T-helper 1 cell treated with Interleukin-12 subunit alpha and Interleukin-12 subunit beta and Interleukin-4 antibody, amounts not matched to agents 30 μg/mL and 1 μg/mL, for 36 hours (primary cell): ENCODE measurements around the gene CCSAP.

Source experiments
- H3K27ac Mint-ChIP-seq: one replicate; pipeline ENCODE4 v1.8.0; 2021; ENCODE audit warnings: mild to moderate bottlenecking, mixed read lengths
- H3K27me3 Mint-ChIP-seq: one replicate; pipeline ENCODE4 v1.8.0; 2021; ENCODE audit warnings: low read depth, mixed read lengths
- H3K36me3 Mint-ChIP-seq: one replicate; pipeline ENCODE4 v1.8.0; 2021; ENCODE audit warnings: low read depth, mixed read lengths
- H3K4me1 Mint-ChIP-seq: one replicate; pipeline ENCODE4 v1.8.0; 2021; ENCODE audit warnings: low read depth, mixed read lengths
- H3K4me3 Mint-ChIP-seq: one replicate; pipeline ENCODE4 v1.8.0; 2021; ENCODE audit warnings: mild to moderate bottlenecking, moderate library complexity, mixed read lengths
- H3K9me3 Mint-ChIP-seq: one replicate; pipeline ENCODE4 v1.8.0; 2021; ENCODE audit warnings: mixed read lengths

The CCSAP gene

DNA sequence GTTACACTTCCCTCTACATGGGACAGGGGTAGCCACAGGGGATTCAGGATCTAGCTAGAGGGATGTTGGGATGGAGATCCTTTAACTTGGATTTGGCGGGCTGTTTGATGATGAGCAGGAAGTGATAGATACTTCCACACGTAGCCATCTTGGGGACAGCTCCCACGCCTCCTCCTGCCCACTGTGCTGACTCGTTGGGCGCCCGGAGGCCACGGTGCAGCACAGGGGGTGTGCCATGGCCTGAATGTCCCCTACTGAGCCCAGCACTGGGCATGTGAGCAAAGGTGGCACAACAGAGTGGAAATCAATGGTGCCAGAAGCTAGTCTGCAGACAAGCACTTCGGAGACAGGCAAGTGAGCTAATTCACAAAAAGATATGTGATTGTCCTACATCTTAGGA lies 31.6 kb upstream of the CCSAP start:
- peaks cover 33% of the 10 kb centered on the region for H3K27me3 Mint-ChIP-seq
- H3K27ac Mint-ChIP-seq, result no peak overlapping the region
- H3K9me3 Mint-ChIP-seq, result no peaks in the 10 kb centered on the region
- H3K36me3 Mint-ChIP-seq, result no peaks in the 10 kb centered on the region
- H3K4me3 Mint-ChIP-seq, result no peak overlapping the region
- no peaks in the 10 kb centered on the region for H3K4me1 Mint-ChIP-seq

DNA sequence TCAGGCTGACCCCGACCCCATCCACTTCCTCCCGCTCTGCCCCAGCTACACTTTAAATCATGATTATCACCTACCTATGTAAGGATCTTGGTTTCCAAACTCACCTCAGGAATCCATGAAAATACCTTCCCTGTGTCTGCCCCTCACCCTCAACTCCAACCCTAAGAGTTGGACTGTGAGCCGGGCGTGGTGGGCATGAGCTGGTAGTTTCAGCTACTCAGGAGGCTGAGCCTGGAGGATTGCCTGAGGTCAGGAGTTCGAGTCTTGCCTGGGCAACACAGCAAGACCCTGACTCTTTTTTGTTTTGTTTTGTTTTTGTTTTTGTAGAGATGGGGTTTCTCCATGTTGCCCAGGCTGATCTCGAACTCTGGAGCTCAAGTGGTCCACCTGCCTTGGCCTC lies 30.5 kb upstream of the CCSAP start:
- Mint-ChIP-seq H3K9me3 (no peaks in the 10 kb centered on the region), H3K4me1 (no peaks in the 10 kb centered on the region), H3K36me3 (no peaks in the 10 kb centered on the region), H3K4me3 (no peak overlapping the region), H3K27me3 (peaks cover 28% of the 10 kb centered on the region), H3K27ac (no peak overlapping the region)

DNA sequence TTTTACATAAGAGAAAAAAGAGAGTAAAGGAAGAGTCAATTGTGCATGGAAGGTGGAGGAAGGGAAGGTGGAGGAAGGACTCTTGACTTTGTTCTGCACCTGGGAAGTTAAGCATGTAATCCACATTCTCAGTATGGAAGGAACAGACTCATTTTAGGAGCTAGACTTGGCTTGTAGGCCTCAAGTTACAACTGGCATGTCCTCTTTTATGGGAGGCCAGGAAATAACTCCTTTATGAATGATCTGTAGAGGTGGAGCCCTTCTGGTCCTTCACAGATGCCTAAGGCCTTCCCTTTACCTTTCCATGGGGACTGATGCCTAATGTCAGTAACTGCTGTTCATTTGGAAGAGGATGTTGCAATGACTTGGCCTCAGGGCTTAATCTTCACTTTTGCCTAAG lies 29.4 kb upstream of the CCSAP start:
- H3K36me3 Mint-ChIP-seq, result no peaks in the 10 kb centered on the region
- H3K9me3 Mint-ChIP-seq, result no peaks in the 10 kb centered on the region
- H3K4me3 Mint-ChIP-seq, result no peak overlapping the region
- H3K27me3 Mint-ChIP-seq, result peaks cover 32% of the 10 kb centered on the region
- H3K4me1 Mint-ChIP-seq, result no peaks in the 10 kb centered on the region
- no peak overlapping the region for H3K27ac Mint-ChIP-seq

DNA sequence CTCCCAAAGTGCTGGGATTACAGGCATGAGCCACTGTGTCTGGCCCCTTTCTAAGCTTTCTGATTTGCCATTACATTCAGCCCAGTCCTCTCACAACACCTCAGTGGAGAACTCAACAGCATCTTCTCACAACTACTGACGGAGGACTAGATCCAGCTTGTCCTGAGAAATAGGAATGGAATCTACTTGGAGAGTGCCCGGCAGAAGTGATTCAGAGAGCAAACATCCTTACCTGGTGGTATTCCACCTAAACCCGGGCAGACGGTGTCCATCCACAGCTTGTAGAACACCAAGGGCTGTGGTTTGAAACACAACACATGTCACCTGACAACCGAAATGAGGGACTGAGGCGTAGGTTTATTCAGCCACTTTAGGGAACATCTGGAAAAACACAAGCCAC lies 28.8 kb upstream of the CCSAP start:
- H3K9me3 Mint-ChIP-seq, result no peaks in the 10 kb centered on the region
- no peak overlapping the region for H3K27ac Mint-ChIP-seq
- H3K36me3 Mint-ChIP-seq, result no peaks in the 10 kb centered on the region
- no peak overlapping the region for H3K4me3 Mint-ChIP-seq
- H3K27me3 Mint-ChIP-seq, result peaks cover 32% of the 10 kb centered on the region
- no peaks in the 10 kb centered on the region for H3K4me1 Mint-ChIP-seq

DNA sequence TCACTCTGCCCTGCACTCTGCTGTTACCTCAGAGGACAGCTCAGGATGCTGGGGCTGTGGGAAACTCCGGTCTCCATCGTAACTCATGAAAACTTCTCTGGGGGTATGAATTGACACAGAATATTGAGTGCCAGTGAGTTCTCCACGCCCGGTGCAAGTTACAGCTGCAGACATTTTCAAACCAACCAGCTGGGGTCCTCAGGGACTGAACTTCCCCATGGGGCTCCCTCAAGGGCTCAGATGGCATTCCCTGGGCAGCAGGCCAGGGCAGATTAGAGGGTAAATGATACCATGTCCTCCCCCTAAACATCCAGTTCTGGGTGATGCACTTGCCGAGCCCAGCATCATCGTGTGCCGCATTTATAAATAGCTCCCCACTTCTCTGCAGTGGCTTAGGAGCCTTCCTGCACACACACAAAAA lies 27.8 kb upstream of the CCSAP start:
- no peaks in the 10 kb centered on the region for H3K36me3 Mint-ChIP-seq

DNA sequence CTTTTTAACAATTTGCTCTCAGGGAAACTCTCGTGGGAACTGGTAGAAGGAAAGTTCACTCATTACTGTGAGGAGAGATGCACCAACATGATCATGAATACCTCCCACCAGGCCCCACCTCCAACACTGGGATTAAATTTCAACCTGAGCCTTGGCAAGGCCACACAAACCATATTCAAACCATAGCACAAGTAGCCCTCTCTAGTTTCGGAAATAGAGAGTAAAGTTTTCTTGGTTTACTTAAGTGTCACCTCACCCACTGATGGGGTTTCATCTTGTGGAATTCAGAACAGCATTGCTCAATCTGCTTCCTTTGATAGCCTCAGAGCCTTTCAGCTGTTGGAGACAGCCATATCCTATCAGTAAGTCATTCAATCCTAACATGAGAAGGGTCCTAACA lies 25.5 kb upstream of the CCSAP start:
- no peaks in the 10 kb centered on the region for H3K9me3 Mint-ChIP-seq

More for the DNA sequence above, 27.8 kb upstream of the CCSAP start:
- Mint-ChIP-seq H3K4me3 (no peak overlapping the region), H3K4me1 (no peaks in the 10 kb centered on the region), H3K27ac (no peak overlapping the region), H3K27me3 (peaks cover 31% of the 10 kb centered on the region), H3K9me3 (no peaks in the 10 kb centered on the region)

DNA sequence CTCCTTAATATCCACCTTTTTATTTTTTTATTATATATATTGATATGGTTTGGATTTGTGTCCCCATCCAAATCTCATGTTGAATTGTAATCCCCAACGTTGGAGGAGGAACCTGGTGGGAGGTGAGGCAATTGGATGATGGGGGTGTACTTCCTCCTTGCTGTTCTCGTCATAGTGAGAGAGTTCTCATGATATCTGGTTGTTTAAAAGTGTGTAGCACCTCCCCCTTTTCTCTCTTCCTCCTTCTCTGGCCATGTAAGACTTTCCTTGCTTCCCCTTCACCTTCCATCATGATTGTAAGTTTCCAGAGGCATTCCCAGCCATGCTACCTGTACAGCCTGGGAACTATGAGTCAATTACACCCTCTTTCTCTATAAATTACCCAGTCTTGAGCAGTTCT lies 22.7 kb upstream of the CCSAP start:
- Mint-ChIP-seq H3K36me3 (no peaks in the 10 kb centered on the region), H3K4me3 (no peak overlapping the region), H3K27ac (no peak overlapping the region), H3K9me3 (no peaks in the 10 kb centered on the region), H3K27me3 (peaks cover 36% of the 10 kb centered on the region), H3K4me1 (no peaks in the 10 kb centered on the region)

More for the DNA sequence above, 25.5 kb upstream of the CCSAP start:
- Mint-ChIP-seq H3K4me3 (no peak overlapping the region), H3K27ac (no peak overlapping the region), H3K36me3 (no peaks in the 10 kb centered on the region), H3K4me1 (no peaks in the 10 kb centered on the region), H3K27me3 (peaks cover 45% of the 10 kb centered on the region)

DNA sequence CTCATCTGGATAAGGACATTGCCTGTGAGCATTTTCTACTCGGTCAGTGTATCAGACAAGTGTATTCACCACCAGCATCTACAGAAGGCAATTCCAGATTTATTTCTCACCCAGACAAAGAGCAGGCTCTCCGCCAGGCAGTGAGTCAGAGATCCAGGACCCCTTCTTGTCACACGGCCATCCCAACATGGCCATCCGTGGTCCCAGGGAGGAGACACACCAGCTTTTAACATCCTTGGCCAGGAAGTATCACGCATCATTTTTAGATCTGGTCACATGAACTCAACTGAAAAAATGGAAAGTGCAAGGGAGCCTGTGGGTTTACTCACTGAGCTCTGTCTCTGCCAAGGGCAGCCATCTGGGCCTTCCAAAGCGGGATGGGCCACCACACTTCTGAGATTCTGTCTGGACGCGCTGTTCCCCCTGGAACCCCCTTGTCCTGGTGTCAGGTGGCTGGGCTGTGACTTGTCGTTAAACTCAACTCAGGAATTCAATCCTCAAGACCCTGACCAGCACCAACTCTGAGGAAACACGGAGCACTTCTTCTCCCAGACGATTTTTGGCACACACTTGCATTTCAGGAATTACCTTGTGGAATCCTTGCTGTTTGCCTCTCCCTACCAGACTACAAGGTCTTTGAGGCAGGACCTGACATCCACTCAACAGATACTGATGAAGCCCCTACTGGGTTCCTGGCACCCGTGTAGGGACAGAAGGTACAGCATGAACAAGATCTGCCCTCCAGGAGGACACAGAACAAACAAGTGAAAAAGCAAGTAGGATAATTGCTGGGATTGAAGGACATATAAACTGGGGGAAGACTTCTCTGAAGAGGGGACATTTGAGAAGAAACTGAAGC lies 21.6 kb upstream of the CCSAP start:
- Mint-ChIP-seq H3K4me3 (no peak overlapping the region), H3K27me3 (peaks cover 40% of the 10 kb centered on the region), H3K9me3 (no peaks in the 10 kb centered on the region), H3K27ac (no peak overlapping the region), H3K4me1 (no peaks in the 10 kb centered on the region), H3K36me3 (no peaks in the 10 kb centered on the region)

DNA sequence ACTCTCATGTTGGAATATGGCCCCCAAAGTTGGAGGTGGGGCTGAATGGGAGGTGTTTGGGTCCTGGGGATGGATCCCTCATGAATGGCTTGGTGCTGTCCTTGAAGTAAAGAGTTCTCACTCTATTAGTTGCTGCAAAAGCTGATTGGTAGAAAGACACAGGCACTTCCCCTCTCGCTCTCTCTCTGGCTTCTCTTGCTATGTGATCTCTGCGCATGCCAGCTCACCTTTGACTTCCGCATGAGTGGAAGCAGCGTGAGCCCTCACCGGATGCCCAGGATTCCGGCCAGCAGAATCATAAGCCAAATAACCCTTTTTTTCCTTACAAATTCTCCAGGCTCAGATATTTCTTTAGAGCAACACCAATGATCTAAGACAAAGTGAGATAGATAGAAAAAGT lies 20.9 kb upstream of the CCSAP start:
- Mint-ChIP-seq H3K27ac (no peak overlapping the region), H3K36me3 (no peaks in the 10 kb centered on the region), H3K4me3 (no peak overlapping the region), H3K4me1 (no peaks in the 10 kb centered on the region), H3K27me3 (peaks cover 47% of the 10 kb centered on the region), H3K9me3 (no peaks in the 10 kb centered on the region)

DNA sequence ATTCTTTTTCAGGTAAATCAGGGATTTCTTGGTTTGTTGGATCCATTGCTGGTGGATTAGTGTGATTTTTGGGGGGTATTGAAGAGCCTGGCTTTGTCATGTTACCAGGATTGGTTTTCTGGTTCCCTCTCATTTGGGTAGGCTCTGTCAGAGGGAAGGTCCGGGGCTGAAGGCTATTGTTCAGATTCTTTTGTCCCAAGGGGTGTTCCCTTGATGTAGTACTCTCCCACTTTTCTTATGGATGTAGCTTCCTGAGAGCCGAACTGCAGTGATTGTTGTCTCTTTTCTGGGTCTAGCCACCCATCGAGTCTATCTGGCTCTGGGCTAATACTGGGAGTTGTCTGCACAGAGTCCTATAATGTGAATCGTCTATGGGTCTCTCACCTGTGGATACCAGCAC lies 17.6 kb upstream of the CCSAP start:
- Mint-ChIP-seq H3K4me1 (no peaks in the 10 kb centered on the region), H3K36me3 (no peaks in the 10 kb centered on the region), H3K4me3 (no peak overlapping the region), H3K27ac (no peak overlapping the region), H3K27me3 (peaks cover 72% of the 10 kb centered on the region), H3K9me3 (no peaks in the 10 kb centered on the region)

DNA sequence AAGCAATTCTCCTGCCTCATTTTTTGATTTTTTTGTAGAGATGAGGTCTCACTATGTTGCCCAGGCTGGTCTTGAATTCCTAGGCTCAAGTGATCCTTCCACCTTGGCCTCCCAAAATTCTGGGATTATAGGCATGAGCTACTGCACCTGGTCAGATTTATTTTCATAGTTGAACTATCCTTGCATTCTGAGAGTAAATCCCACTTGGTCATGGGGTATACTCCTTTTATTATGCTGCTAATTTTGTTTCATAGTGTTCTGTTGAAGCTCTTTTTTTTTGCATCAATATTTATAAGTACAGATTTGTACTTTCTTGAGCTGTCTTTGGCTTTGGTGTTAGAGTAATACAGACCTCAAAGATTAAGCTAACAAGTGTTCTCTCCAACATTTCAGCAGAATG lies 12.8 kb upstream of the CCSAP start:
- H3K27me3 Mint-ChIP-seq, result peaks cover 82% of the 10 kb centered on the region

DNA sequence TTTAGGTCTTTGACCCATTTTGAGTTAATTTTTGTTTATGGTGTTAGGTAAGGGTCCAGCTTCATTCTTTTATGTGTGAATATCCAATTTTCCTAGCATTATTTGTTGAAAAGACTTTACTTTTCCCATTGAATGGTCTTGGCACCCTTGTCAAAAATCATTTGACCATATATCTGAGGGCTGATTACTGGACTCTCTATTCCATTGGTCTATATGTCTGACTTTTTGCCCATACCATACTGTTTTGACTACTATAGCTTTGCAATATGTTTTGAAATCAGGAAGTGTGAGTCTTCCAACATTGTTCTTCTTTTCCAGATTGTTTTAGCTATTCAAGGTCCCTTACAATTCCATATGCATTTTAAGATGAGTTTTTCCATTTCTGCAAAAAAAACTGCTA lies 11.4 kb upstream of the CCSAP start:
- Mint-ChIP-seq H3K36me3 (no peaks in the 10 kb centered on the region), H3K9me3 (peaks cover 4% of the 10 kb centered on the region), H3K4me3 (no peak overlapping the region), H3K4me1 (no peaks in the 10 kb centered on the region), H3K27ac (no peak overlapping the region), H3K27me3 (peaks cover 76% of the 10 kb centered on the region)

More for the DNA sequence above, 12.8 kb upstream of the CCSAP start:
- H3K4me1 Mint-ChIP-seq, result no peaks in the 10 kb centered on the region
- H3K4me3 Mint-ChIP-seq, result no peak overlapping the region
- H3K9me3 Mint-ChIP-seq, result peaks cover 4% of the 10 kb centered on the region
- no peak overlapping the region for H3K27ac Mint-ChIP-seq
- no peaks in the 10 kb centered on the region for H3K36me3 Mint-ChIP-seq

DNA sequence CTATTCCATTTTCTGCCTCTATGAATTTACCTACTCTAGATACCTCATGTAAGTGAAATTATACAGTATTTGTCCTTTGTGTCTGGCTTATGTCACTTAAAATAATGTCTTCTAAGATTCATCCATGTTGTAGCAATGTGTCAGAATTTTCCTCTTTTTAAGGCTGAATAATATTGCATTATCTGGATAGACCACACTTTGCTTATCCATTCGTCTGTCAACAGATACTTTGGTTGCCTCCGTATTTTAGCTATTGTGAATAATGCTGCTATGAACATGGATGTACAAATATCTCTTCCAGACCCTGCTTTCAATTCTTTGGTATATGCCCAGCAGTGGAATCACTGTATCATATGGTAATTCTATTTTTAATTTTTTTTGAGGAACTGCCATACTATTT lies 10.1 kb upstream of the CCSAP start:
- Mint-ChIP-seq H3K27me3 (peaks cover 68% of the 10 kb centered on the region), H3K4me1 (no peaks in the 10 kb centered on the region), H3K36me3 (no peaks in the 10 kb centered on the region), H3K4me3 (no peak overlapping the region), H3K27ac (no peak overlapping the region), H3K9me3 (peaks cover 4% of the 10 kb centered on the region)

DNA sequence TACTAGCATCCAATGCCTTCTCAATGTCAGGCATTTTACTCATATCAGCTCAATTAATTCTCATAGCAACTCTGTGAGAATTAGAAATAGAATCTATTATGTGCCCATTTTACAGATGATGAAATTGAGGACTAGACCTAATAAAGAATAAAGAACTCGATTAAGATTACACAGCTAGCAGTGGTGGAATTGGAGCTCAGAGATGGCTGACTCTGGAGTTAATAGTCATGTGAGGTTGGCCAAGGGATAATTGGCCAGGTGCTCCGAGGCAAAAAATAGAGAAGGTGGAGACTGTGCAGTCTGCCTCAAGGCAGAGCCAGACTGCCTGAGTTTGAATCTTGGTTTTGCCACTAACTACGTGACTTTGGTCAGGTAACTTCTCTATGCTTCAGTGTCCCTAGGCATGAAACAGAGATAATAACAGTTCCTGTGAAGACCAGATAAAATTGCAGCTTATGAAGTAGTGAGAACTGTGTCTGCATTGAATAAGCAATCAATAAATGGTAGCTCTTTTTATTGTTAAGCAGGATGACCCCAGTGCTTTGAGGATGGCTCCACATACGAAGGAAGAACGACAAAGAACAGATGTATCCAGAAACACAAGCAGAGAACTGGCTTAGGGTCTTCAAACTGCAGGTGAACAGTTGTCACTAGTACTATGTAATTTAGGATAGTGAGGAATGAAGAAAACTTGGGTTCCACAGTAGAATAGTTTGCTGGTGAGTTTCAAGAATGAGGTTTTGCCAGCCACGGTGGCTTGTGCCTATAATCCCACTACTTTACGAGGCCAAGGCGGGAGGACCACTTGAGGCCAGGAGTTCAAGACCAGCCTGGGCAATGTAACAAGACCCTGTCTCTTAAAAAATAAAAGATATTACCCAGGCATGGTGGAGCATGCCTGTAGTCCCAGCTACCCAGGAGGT lies 6.9 kb upstream of the CCSAP start:
- no peaks in the 10 kb centered on the region for H3K4me1 Mint-ChIP-seq
- H3K9me3 Mint-ChIP-seq, result peaks cover 11% of the 10 kb centered on the region
- peaks cover 65% of the 10 kb centered on the region for H3K27me3 Mint-ChIP-seq
- no peak overlapping the region for H3K27ac Mint-ChIP-seq
- H3K36me3 Mint-ChIP-seq, result peaks cover 1% of the 10 kb centered on the region
- H3K4me3 Mint-ChIP-seq, result no peak overlapping the region

DNA sequence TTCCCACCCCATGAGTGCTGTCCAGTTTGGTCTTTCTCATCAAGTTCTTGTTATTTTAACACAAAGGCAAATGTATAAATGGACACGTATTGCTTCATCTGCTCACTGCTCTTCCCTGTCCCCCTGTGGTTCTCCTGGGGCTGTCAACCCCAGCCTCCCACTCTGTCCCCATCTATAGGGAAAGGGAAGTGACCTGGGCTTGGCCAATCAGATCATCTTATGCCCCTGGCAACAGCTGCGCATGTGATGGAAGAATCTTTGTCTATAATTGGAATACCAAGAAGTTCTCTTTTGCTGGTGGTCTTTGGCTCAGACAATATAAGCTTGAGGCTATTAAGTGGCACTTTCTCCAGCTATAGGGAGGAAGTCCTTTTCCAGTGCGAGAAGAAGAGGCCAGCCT lies 4.7 kb upstream of the CCSAP start:
- Mint-ChIP-seq H3K27me3 (peaks cover 57% of the 10 kb centered on the region), H3K4me3 (no peak overlapping the region), H3K9me3 (peaks cover 10% of the 10 kb centered on the region), H3K27ac (no peak overlapping the region), H3K4me1 (peaks cover 6% of the 10 kb centered on the region), H3K36me3 (peaks cover 1% of the 10 kb centered on the region)
